GM10847 (cell line): ENCODE data around the gene ATP2C2.

ENCODE experiments used
- POLR2A ChIP-seq: IDR thresholded peaks from 2 replicates; pipeline ENCODE4 v1.6.1; 2011; ENCODE audit not compliant: insufficient read length; ENCODE audit errors: extremely low read depth

Gene ATP2C2

GRCh38 chr16:84459941-84460405, 91.6 kb downstream of the ATP2C2 start:
- TF ChIP-seq POLR2A = no peak

- no peak for TF ChIP-seq POLR2A
Measured at GRCh38 chr16:84460406-84461028, 92.2 kb downstream of the ATP2C2 start.

DNA sequence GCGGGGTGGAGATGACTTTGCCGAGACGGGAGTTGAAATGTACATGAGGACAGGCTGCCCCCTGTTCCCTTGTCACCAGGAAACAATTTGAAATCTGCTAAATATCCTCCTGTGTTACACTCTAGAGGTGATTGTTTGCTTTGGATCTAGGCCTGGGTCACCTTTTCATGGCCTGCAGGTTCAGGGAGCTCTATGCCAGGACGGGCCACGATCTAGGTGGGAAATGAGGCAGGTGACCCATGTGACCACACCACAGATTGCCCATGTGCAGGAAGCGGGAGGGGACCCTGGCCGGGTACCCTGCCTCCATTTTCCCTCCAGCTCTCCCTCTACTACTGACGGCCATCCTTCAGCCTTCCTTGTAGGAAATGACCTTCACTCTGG, 92.7 kb downstream of the ATP2C2 start:
- TF ChIP-seq POLR2A = no peak

DNA sequence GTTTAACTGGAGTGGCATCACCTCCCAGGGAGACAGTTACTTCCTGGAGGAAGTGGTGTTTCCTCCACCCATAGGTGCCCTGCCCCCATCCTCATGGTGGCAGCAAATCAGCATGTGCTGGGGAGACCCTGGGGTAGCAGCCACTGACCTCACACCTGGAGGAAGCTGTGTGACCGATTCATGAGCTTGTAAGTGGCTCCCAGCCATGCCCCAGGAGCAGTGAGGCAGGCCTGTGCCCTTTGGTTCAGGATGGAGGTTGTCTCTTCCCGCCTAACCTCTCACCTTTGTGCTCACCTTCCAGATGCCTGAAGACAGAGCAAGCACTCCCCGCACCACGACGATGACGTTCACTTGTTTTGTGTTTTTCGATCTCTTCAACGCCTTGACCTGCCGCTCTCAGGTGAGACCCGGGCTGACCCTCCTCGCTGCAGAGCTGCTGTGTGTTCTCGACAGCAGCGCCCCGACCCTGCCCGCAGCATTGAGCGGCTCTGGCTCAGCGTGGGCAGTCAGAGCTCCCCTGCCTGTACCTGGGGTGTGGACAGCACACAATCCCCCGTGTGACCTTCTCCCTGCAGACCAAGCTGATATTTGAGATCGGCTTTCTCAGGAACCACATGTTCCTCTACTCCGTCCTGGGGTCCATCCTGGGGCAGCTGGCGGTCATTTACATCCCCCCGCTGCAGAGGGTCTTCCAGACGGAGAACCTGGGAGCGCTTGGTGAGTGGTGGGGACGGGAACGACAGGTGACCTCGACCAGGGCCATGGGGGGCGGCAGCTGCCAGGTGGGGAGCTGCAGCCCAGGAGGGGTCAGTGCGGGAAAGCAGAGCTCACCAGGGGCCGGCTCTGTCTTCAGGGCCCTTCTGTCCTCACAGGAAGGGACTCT, 93.3 kb downstream of the ATP2C2 start:
- no peak for TF ChIP-seq POLR2A

- no peak for TF ChIP-seq POLR2A
Measured at GRCh38 chr16:84462296-84463210, 94.2 kb downstream of the ATP2C2 start.

GRCh38 chr16:84463221-84463620, 94.9 kb downstream of the ATP2C2 start:
- TF ChIP-seq POLR2A = no peak

DNA sequence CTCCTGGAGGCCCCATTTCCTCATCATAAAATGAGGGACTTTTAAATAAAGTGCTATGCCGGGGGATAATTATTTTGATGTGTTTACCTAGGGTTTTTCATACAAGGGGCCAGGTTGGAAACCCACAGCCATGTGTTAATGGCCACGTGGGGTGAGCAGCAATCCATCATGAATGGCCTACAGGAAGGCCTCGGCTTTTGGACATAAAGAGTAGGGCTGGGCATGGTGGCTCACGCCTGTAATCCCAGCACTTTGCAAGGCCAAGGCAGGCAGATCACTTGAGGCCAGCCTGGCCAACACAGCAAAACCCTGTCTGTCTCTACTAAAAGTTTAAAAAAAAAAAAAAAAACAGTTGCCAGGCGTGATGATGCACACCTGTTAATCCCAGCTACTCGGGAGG, 95.8 kb downstream of the ATP2C2 start:
- no peak for TF ChIP-seq POLR2A

DNA sequence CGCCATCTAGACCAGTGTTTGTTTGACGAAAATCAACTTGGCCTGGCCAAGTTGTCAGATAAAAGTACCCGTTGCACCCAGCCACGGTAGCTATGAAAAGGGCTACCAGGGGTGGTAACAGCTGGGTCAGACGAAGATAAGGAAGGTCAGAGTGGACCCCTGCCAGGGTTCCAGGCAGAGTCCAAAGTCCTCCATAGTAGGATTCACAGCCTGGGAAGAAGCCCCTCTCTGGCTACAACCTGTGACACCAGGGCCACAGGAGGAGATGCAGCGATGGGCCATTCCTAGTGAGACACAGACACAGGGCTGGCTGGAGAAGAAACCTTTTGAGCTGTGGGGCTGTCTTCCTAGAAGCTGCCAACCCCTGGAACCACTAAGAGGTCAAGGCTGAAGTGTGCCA, 96.8 kb downstream of the ATP2C2 start:
- no peak for TF ChIP-seq POLR2A

DNA sequence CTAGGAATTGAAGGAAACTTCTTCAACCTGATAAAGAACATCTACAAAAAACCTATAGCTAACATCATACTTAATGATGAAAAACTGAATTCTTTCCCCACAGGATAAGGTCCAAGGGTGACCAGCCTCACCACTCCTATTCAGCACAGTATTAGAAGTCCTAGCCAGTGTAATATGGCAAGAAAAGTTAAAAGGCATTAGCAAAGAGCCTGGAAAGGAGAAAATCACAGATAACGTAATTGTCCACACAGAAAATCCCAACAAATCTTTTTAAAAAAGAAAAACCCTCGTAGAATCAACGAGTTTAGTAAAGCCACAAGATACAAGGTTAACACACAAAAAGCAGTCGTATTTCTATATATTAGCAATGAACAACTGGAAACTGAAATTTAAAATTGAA, 98.4 kb downstream of the ATP2C2 start:
- no peak for TF ChIP-seq POLR2A

GRCh38 chr16:84467256-84467655, 98.9 kb downstream of the ATP2C2 start:
- TF ChIP-seq POLR2A = no peak

DNA sequence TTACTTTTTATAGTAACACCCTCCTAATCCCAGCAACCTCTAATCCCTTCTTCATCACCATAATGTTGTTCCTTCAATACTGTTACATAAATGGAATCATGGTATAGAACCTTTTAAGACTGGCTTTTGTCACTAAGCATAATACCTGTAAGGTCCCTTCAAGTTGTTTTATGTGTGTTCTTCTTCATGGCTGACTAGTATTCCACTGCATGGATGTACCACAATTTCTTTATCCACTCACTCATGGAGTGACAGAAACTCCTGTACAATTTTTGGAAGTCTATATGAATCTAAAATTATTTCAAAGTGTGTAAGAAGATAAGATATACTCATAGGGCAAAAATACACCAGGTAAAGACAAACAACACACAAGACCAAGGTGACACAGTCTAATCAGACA, 99.4 kb downstream of the ATP2C2 start:
- TF ChIP-seq POLR2A = no peak

GRCh38 chr16:84471316-84471715, 103.0 kb downstream of the ATP2C2 start:
- no peak for TF ChIP-seq POLR2A

DNA sequence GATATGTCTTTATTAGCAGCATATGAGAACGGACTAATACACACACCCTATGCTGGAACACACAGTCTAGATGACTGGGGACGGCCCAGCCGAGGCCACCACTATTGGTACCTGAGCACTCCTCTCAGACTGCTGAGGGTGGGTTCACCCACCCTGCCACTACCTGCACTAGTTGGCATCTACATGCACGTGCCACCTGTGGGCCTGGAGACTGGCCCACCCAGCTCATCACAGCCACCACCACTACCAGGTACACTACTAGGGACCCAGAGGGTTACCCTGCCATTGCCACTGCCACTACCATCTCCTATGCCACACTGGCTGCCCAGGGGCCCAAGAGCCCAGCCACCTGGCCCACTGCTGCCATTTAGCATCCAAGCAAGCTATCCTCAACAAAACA, 103.6 kb downstream of the ATP2C2 start:
- TF ChIP-seq POLR2A = no peak

DNA sequence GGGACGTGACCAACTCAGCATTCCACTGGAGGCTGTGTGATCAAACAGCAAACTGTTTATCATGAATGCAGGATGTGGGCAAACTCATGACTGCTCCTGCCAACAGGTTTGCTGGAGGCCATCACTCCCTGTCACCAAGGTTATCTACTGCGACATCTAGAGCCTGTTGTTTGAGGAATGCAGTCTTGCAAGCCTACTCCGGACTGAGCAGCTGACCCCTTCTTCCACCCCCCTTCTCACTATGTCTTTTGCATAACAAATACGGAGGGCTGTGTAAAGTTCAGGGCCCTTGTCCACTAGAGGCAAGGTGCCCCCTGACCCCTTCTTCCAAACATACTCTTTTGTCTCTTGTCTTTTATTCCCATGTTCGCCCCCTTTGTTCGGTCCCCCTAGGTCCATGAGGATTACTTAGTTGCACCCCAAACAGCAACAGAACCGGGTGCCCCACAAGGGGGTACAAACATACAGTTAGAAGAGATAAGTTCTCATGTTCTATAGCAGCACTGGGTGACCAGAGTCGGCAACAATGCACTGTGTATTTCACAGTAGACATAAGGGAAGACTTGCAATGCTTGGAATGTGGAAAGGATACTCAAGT, 107.4 kb downstream of the ATP2C2 start:
- no peak for TF ChIP-seq POLR2A

- TF ChIP-seq POLR2A = no peak
Measured at GRCh38 chr16:84476401-84476800, 108.1 kb downstream of the ATP2C2 start.
